Upper lobe of left lung (tissue), 6 donors: ENCODE data around the gene SERPINA9. TPM values are rescaled to one million over a fixed set of nuclear protein-coding genes. Genes with fewer than 3 reads are reported as not detected.

Source experiments
- total RNA-seq, 6 donors: library from RNA; depleted of rRNA in 4 of 6; stranded (reverse); fragments of >200 nt in 4 of 6; gene quantifications; one replicate each; pipeline versions ENCODE4 v1.1.0 to v1.2.1, GENCODE V29; 2016 to 2021
- donor health status: DM: no; HTN: no; CAD: no; lungs with moderate emphysema.
- donor health status: DM: no; HTN: yes; CAD: no; lungs with severe emphysema.

SERPINA9 gene
- total RNA-seq, 6 donors from 2014 or later: 0.14 TPM; not detected in 5

Other genes with a start within 250 kb of the SERPINA9 start
- under 1 TPM in 1 of 6 donors, not detected in 5; 0.10 TPM for gene SERPINA10, start 182.9 kb downstream of the SERPINA9 start, total RNA-seq
- gene SERPINA6, start 152.9 kb downstream of the SERPINA9 start, total RNA-seq: under 1 TPM in 3 of 6 donors, not detected in 3; 0.46 to 0.51 (median 0.49) TPM
- gene SERPINA2, start 109.5 kb downstream of the SERPINA9 start, total RNA-seq: not detected
- gene SERPINA1, start 87.6 kb downstream of the SERPINA9 start, total RNA-seq: 1,000 to 10,000 TPM in 1 of 6 donors, 100 to 1,000 TPM in 5; 205 to 1,050 (median 637) TPM
- gene SERPINA11, start 23.4 kb downstream of the SERPINA9 start, total RNA-seq: not detected
- not detected for gene SERPINA12, start 33.3 kb upstream of the SERPINA9 start, total RNA-seq
- gene SERPINA4, start 85.2 kb upstream of the SERPINA9 start, total RNA-seq: under 1 TPM in 1 of 6 donors, not detected in 5; 0.13 TPM
- gene SERPINA5, start 105.2 kb upstream of the SERPINA9 start, total RNA-seq: 1 to 10 TPM in 3 of 6 donors, not detected in 3; 1.2 to 2.5 (median 1.5) TPM
- gene SERPINA3, start 136.2 kb upstream of the SERPINA9 start, total RNA-seq: 100 to 1,000 TPM in 1 of 6 donors, 10 to 100 TPM in 5; 32.5 to 111 (median 55.4) TPM